Anterior cingulate cortex (tissue), 58 donors: ENCODE measurements around the gene ARL17A.
"Not testable (repeated sequence)": the region's sequence is repeated elsewhere in the genome, so short reads cannot be mapped to it uniquely, and the experiment has no call there.

ENCODE experiments used
- DNase-seq, 58 donors: peaks; one replicate each; lab custom pipeline; 2025; lab: John Stamatoyannopoulos, UW

Gene ARL17A

DNA sequence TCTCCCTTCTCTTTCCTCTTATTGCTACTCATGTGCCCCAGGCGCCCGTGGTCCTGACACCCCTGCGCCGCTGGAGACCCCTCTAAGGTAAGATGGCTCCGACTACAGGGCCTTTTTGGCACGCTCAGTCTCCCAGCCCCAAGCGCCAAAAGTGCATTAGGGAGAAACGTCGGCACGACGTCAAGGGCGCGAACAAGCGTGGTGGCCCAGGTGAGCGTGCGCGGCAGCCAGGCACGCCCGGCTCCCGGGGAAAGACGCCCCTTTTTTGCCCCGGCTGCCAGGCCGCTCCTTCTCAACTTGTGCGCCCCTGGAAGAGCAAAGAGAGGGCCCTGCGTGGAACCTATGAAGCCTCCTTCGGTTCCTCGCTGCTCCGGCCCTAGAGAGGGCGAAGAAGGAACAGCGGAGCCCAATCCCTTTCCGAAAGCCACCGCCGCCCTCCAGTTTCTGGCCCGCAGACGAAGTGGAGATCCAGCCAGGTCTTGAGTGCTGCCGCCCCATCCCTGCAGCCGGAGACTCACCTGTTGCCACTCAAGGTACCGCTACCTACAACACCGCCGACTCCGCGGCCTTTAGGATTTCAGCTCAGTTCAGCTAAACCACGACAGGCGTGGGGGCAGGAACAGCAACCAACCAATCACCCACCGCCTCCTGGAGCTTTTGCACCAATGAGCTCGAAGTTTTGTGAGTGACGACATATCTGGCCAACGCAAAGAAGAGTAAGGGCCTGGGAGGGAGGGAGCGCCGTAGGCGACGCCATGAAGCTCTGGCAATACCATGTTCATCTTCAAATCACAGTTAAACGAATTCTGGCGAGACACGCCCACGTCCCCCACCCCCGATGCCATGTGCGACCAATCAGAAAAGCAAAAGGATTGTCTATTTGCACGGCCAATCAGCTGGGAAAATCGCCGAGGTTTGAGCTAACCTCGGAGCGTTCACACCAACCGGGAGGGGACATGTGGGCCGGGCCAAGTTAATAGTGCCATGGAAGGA lies at the start of gene ARL17A:
Gene ARL17A, minus strand, starts transcription at position 609 of the 993 bp plus-strand sequence. CDS start 3,369 bp downstream, outside the sequence.
- DNase-seq = not testable (repeated sequence)

DNA sequence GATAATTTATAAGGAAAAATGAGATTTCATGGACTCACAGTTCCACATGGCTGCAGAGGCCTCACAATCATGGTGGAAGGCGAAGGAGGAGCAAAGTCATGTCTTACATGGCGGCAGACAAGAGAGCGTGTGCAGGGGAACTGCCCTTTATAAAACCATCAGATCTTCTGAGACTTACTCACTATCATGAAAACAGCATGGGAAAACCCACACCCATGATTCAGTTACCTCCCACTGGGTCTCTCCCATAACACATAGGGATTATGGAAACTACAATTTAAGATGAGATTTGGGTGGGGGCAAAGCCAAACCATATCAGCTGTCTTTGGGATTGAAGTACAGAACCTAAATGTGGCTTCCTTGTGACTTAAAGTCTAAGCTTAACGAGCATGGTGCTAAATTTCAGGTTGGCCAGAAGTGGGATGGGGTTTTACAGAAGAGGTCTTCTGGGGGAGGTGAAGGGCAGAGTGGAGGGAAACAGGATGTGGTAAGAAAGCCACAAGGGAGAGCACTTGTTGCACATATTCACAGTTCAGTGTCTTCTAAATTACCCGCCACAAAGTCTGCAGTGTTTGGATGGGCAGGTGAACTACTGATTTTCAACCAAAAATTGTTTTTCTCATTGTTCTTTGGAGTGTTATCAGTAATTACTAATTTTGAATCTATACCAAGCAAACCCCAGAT lies 49.4 kb upstream of the ARL17A start:
- not testable (repeated sequence) for DNase-seq

- not testable (repeated sequence) for DNase-seq
Observed at GRCh38 chr17:46627452-46627851, 48.0 kb upstream of the ARL17A start.

DNA sequence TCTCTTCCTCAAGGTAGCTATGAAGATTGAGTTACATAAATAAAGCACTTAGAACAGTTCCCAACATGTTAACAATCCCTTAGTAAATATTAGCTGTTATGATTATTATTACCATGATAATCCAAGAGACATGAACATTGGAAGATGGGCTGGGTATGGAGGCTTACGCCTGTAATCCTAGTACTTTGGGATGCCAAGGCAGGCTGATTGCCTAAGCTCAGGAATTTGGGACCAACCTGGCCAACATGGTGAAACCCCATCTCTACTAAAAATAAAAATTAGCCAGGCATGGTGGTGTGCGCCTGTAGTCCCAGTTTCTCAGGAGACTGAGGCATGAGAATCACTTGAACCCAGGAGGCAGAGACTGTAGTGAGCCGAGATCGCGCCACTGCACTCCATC lies 45.2 kb upstream of the ARL17A start:
- DNase-seq = not testable (repeated sequence)

DNA sequence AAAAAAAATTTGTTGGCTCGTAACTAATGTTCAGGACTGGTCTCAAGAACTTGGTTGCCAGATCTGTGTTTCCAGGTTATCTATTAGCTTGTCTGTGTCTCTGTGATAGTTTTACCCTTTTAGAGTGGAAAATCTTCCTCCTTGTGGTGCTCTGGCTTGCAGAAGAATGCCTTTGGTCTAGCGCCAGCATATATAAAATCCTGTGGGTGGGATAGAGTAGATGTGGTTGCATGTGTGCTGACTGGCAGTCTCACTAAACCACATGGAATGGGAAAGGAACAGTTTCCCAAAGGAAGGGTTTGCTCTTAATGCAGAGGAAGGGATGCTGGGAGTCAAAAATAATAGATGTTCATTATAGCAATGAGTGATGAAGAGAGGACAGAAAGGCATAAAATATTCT lies 44.3 kb upstream of the ARL17A start:
- not testable (repeated sequence) for DNase-seq

DNA sequence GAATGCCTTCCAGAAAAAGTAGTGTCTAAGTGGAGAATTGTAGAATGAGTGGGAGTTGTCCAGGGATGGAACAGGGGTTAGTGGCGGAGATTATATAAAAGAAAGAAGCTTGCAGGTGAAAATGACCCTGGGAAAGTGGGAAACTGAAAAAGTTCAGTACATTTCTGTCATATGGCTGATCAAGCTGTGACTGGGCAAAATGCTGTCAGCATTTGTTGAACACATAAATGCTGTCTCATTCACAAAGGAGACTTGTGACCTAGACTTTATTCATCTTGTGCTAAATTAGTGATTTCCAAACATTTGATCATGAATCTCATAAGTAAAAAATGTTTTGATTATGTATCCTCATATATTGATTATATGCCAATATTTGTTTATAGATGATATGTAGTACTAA lies 39.5 kb upstream of the ARL17A start:
- not testable (repeated sequence) for DNase-seq

DNA sequence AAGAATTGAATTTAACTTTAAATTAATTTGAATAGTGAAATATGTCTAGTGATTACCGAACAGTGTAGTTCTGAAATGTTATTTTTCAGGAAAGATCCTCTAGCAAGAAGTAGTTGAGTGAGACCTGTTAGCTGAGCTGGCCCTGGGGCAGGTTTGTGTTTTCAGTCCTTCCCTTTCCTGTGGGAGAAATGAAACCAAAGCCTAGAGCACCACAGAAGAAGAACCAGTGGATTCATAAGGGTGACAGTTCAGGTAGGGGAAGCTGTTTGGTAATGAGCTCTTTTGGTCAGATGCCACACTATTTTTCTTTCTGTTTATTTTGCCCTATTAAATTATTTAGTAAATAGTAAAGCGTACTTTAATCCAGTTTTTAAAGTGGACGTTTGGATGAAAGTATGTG lies 37.6 kb upstream of the ARL17A start:
- not testable (repeated sequence) for DNase-seq

DNA sequence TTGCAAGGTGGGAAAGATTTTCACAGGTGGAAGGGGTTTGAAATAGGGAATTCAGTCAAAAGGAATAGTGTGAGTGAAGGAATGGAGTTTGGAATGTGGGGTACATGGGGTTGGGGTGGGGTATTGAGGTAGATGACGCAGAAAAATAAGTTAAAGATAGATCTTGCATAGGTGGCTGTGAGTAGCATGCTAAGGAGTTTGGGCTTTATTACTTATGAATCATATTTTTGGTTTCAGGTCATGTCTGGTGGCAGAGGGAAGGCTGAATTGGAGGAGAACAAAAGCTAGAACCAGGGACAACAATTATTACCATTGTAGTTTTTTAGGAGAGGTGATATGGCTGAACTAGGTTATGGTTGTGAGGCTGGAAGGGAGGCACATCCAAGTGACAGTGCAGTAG lies 34.4 kb upstream of the ARL17A start:
- not testable (repeated sequence) for DNase-seq

DNA sequence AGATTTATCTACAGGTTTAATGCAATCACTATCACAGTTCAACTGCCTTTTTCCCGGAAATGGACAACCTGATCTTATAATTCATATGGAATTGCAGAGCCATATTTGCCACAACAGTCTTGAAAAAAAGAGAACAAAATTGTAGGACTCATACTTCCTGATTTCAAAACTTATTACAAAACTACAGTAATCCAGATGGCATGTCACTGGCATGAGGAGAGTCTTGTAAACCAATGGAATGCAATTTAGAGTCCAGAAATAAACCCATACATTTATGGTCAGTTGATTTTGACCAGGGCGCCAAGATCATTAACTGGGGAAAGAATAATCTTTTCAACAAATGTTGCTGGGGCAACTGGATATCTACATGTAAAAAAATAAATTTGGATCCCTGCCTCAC lies 31.8 kb upstream of the ARL17A start:
- DNase-seq = not testable (repeated sequence)

GRCh38 chr17:46603125-46603524 lies 23.6 kb upstream of the ARL17A start:
- not testable (repeated sequence) for DNase-seq

- not testable (repeated sequence) for DNase-seq
Observed at GRCh38 chr17:46600767-46601166, 21.3 kb upstream of the ARL17A start.

GRCh38 chr17:46598344-46598931 lies 18.9 kb upstream of the ARL17A start:
- DNase-seq = not testable (repeated sequence)

DNA sequence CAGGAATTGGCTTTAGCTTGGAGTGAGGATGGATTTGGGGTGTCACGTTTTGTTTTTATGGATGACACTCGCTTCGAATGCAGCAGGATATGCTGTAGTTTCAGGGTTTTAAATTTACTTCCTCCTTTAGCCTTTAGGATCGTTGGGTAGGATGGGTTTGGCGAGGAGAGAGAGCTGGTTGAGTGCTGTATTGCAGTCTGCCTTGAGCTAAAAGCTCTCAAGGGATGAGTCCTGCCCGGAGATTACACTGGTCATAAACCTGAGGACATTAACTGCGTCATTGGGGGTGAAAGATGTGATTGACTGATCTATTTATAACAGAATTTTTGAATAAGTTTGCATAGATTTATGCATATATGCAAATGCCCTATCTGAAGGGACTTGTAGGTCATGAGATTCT lies 11.8 kb upstream of the ARL17A start:
- not testable (repeated sequence) for DNase-seq

GRCh38 chr17:46590157-46591146 lies 11.0 kb upstream of the ARL17A start, which contains the start of gene NSF:
Gene NSF, plus strand, starts transcription at chr17:46590669. Its CDS starts 107 bp downstream, at chr17:46590776.
- not testable (repeated sequence) for DNase-seq

DNA sequence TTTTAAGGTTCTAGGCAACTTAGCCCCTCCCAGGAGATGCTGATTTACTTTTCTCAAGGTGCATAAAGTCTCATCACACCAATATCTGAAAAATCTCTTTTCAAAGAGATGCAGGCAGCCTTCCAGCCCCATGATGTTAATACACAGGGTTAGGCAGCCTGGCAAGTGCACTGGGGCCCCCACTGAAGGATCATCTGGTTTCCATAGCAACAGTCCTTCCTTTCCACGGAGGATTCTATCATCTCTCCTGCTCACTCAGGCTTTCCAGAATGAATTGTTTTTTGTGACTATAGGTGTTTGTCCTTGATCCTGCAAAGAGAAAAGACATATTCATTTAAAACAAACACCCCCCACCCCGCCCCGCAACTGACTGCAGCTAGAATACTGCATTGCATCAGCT lies 6.0 kb upstream of the ARL17A start:
- DNase-seq = not testable (repeated sequence)

DNA sequence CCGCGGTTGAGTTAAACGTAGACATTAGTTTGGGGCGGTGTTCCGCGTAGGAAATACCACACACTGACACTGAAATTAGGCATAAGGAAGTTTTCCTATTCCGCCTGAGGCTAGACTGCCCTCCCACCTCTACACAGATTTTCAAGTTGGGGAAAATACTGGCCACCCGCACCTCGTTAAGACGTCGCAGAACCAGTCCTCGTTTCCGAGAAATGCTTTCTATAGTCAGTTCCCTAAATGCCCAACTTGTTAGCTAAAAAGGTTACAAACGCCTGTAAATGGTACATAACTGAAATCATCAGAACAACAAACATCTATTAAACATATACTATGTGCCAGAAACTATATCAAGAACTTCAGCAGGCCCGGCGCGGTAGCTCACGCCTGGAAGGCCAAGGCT lies 591 bp upstream of the ARL17A start:
- not testable (repeated sequence) for DNase-seq

DNA sequence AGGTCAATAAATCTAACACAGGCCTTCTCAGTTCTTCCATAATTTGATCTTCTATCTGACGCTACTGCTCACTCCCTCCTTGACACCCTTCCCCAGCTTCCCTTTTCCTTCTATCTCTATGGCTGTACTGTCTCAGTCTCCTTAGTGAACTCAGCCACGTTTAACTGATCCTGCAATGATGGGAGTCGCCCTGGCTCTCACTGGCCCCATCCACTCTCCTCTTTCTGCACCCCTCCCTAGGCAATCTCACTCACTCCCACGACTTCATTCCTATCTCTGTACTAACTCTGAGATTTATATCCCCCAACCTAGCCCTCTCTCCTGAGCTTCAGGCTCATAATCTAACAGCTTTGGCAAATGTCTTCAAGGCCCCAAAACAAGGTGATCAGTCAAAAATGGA lies 7.7 kb downstream of the ARL17A start:
- not testable (repeated sequence) for DNase-seq

DNA sequence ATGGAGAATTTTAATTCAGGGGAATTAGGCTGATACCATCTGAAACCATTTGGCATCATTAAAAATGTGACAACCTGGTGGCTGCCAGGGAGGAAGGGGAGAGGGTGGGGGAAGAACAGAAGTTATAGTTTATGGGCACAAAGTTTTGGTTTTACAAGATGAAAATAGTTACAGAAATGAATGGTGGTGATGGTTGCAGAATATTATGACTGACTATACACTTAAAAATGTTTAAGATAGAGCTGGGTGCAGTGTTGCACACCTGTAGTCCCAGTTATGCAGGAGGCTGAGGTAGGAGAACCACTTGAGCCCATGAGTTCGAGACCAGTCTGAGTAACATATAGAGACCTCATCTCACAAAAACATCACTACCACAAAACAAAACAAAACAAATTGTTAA lies 12.5 kb downstream of the ARL17A start:
- DNase-seq = not testable (repeated sequence)

DNA sequence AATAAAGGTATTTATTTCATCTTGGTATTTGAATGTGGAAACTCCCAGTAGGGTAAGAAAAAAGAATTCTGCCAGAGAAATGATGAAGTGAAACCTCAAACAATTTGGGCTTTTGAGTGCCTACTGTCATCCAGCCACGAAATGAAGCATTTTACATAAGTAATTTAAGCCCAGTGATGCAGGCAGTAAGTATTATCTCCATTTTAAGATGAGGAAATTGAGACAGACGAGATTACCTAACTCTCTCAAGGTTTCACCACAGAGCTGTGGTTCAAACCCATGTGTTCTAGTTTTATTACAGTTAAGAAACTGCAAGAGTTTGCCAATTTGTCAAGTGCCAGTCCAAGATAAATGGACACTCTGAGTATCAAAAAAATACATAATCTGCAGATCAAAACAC lies 13.2 kb downstream of the ARL17A start:
- not testable (repeated sequence) for DNase-seq
